Left ventricle myocardium inferior (tissue), 1 donor: ENCODE data around the gene XPO1. TPM values are rescaled to one million over a fixed set of nuclear protein-coding genes. Genes with fewer than 3 reads are reported as not detected.
A peak's percentile ranks its signal among the peaks of the same experiment; 100 is the strongest.
"Not testable (repeated sequence)": the region's sequence is repeated elsewhere in the genome, so short reads cannot be mapped to it uniquely, and the experiment has no call there.

Source experiments
- DNase-seq: peaks from one replicate; pipeline ENCODE4 v3.0.0-alpha.2; 2020
- H3K27ac ChIP-seq: fragments of 200-600 bp; replicated peaks from 2 replicates; pipeline ENCODE4 v1.8.0; 2021
- H3K27me3 ChIP-seq: fragments of 200-600 bp; 2 replicates; pipeline ENCODE4 v1.8.0; 2021; ENCODE audit warnings: low read depth
- H3K36me3 ChIP-seq: fragments of 200-600 bp; 2 replicates; pipeline ENCODE4 v1.8.0; 2021
- H3K4me1 ChIP-seq: fragments of 200-600 bp; 2 replicates; pipeline ENCODE4 v1.8.0; 2021
- H3K4me3 ChIP-seq: fragments of 200-600 bp; 2 replicates; pipeline ENCODE4 v1.8.0; 2021; ENCODE audit warnings: mild to moderate bottlenecking, moderate library complexity
- H3K9me3 ChIP-seq: fragments of 200-600 bp; replicated peaks from 2 replicates; pipeline ENCODE4 v1.8.0; 2021
- intact Hi-C: fragments of 100-400 bp; cut with micrococcal nuclease; formaldehyde crosslinking; loops from one replicate; pipeline ENCODE4 v1.11.0; 2022
- long read RNA-seq: library from polyadenylated mRNA; unstranded; transcript quantifications from one replicate; pipeline ENCODE4 v2.0.0, GENCODE V29; 2021
- total RNA-seq: library from RNA; stranded (reverse); fragmentation: NEBNext Ultra II Directional; extraction: Animal tissue kit (Norgen Biotek cat#: 25700); gene quantifications from one replicate; pipeline ENCODE4 v1.2.1, GENCODE V29; 2021
- TF ChIP-seq, protein P1 (sequence below): fragments of 200-600 bp; IDR thresholded peaks from 2 replicates; pipeline ENCODE4 v1.8.0; 2021; ENCODE audit warnings: antibody characterized with exemption, mild to moderate bottlenecking, borderline replicate concordance
- donor health status: DM: no; HTN: yes; CAD: no; lungs with severe emphysema.

Gene XPO1, protein sequence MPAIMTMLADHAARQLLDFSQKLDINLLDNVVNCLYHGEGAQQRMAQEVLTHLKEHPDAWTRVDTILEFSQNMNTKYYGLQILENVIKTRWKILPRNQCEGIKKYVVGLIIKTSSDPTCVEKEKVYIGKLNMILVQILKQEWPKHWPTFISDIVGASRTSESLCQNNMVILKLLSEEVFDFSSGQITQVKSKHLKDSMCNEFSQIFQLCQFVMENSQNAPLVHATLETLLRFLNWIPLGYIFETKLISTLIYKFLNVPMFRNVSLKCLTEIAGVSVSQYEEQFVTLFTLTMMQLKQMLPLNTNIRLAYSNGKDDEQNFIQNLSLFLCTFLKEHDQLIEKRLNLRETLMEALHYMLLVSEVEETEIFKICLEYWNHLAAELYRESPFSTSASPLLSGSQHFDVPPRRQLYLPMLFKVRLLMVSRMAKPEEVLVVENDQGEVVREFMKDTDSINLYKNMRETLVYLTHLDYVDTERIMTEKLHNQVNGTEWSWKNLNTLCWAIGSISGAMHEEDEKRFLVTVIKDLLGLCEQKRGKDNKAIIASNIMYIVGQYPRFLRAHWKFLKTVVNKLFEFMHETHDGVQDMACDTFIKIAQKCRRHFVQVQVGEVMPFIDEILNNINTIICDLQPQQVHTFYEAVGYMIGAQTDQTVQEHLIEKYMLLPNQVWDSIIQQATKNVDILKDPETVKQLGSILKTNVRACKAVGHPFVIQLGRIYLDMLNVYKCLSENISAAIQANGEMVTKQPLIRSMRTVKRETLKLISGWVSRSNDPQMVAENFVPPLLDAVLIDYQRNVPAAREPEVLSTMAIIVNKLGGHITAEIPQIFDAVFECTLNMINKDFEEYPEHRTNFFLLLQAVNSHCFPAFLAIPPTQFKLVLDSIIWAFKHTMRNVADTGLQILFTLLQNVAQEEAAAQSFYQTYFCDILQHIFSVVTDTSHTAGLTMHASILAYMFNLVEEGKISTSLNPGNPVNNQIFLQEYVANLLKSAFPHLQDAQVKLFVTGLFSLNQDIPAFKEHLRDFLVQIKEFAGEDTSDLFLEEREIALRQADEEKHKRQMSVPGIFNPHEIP (N-terminal part only)
- total RNA-seq: 68.5 TPM
- long read RNA-seq, full-length matches to known transcripts: 69 of 96 reads
- long read RNA-seq, partial matches to known transcripts: 12 of 96 reads
- long read RNA-seq, other reads (novel, unspliced or antisense): 15 of 96 reads

DNA sequence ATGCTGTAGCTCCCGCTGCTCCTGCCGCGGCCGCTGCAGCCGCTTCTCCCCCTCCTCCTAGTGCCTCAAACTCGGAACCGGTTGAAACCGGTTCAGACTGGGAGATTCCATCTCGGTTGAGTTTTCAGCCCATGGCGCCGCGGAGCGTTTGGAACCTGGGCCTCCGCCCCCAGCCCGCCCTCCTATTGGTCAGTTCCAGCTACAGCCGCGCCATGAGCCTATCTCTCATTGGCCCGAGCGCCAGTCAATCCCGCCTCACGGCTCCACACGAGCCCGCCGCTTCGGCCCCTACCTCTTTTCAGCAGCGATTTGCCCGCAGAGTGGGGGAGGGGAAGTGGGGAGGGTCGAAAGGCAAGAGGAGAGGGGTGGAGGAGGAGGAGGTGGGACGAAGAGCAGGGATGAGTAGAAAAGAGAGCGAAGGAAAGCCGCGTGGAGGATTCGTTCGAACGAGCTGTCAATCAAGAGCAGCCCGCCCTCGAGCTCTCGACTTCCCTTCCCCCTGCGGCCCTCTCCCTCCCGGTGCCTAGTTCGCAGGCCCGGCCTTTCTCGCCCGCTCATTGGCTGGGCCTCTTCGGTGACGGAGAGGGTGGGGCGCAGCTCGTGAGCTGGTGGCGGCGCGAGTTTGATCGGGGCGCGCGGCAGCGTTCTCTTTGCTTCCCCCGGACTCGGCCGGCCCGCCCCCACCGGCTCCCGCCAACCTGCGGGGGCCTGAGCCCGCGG, at the start of gene XPO1:
Gene XPO1, minus strand, starts transcription at position 157 of the 720 bp plus-strand sequence. CDS start 4,459 bp downstream, outside the sequence.
- Histone ChIP-seq H3K9me3 (no peaks in the 10 kb centered on the region), H3K4me1 (peaks cover 39% of the 10 kb centered on the region), H3K27me3 (no peaks in the 10 kb centered on the region), H3K36me3 (no peaks in the 10 kb centered on the region), H3K4me3 (peak within 1 kb of the TSS; percentile 81), H3K27ac (peak within 1 kb of the TSS; percentile 96)
- TF ChIP-seq, protein P1, sequence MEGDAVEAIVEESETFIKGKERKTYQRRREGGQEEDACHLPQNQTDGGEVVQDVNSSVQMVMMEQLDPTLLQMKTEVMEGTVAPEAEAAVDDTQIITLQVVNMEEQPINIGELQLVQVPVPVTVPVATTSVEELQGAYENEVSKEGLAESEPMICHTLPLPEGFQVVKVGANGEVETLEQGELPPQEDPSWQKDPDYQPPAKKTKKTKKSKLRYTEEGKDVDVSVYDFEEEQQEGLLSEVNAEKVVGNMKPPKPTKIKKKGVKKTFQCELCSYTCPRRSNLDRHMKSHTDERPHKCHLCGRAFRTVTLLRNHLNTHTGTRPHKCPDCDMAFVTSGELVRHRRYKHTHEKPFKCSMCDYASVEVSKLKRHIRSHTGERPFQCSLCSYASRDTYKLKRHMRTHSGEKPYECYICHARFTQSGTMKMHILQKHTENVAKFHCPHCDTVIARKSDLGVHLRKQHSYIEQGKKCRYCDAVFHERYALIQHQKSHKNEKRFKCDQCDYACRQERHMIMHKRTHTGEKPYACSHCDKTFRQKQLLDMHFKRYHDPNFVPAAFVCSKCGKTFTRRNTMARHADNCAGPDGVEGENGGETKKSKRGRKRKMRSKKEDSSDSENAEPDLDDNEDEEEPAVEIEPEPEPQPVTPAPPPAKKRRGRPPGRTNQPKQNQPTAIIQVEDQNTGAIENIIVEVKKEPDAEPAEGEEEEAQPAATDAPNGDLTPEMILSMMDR: no peak
- peak; percentile 100 for DNase-seq
- intact Hi-C loops: no loop called here

DNA sequence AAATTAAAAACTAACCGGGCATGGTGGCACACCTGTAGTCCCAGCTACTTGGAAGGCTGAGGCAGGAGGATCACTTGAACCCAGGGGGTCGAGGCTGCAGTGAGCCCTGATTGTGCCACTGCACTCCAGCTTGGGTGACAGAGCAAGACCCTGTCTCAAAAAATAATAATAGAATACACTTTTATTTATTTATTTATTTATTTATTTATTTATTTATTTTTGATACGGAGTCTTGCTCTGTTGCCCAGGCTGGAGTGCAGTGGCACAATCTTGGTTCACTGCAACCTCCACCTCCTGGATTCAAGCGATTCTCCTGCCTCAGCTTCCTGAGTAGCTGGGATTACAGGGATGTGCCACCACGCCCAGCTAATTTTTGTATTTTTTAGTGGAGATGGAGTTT, 48.8 kb upstream of the XPO1 start:
- H3K9me3 ChIP-seq, H3K4me3 ChIP-seq, intact Hi-C loops, DNase-seq, H3K27ac ChIP-seq, H3K36me3 ChIP-seq, H3K4me1 ChIP-seq, H3K27me3 ChIP-seq: not testable (repeated sequence)

DNA sequence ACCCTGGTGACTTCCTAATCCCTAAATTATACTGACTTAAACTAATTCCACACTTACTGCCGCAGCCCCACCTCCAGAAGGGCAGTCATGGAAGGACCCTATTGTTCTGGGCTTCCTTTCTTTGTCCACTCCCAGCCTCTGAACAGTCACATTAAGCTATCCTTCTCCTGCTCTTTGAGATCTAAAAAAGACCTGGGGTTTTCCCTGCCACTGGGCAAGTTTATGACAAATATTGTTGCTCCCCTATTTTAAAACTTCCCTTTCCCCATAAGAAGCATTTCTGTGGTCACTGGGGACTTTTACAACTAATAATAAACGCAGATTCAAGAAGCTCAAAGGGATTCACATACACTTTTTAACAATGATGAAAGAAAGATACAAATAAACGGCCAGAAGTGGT, 47.2 kb upstream of the XPO1 start:
- no peak for DNase-seq
- intact Hi-C loops: no loop called here
- H3K27me3 ChIP-seq: no peaks in the 10 kb centered on the region
- TF ChIP-seq, protein P1: no peak
- no peak overlapping the region for H3K4me3 ChIP-seq
- H3K36me3 ChIP-seq: no peaks in the 10 kb centered on the region
- no peaks in the 10 kb centered on the region for H3K9me3 ChIP-seq
- no peaks in the 10 kb centered on the region for H3K4me1 ChIP-seq
- peak overlapping the region; percentile 70 for H3K27ac ChIP-seq

DNA sequence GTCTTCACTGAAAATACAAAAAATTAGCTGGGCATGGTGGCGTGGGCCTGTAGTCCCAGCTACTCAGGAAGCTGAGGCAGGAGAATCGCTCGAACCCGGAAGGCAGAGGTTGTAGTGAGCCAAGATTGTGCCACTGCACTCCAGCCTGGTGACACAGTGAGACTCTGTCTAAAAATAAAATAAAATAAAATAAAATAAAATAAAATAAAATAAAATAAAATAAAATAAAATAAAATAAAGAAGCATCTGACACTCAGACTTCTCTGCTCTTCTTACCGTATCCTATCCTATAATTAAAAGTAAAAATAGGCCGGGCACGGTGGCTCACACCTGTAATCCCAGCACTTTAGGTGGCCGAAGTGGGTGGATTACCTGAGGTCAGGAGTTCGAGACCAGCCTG, 46.2 kb upstream of the XPO1 start:
- H3K27ac ChIP-seq, intact Hi-C loops, H3K4me1 ChIP-seq, H3K9me3 ChIP-seq, H3K4me3 ChIP-seq, DNase-seq, H3K27me3 ChIP-seq, H3K36me3 ChIP-seq: not testable (repeated sequence)

DNA sequence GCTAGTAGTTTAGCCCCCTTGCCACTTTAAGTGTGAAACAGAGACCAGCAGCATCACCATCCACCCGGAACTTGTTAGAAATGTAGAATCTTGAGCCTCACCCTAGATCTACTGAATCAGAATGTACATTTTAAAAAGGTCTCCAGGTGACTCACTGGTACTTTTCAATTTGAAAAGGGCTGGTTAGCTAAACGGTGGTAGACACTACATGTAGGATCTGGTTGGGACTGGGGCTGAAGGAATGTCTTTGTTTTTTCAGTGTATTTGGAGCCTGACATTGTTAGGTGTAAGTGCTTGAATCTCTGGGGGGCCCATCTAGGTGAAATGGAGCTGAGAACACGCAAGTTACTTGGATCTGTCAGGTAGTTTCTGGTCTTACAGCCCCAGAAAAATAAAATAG, 44.0 kb upstream of the XPO1 start:
- DNase-seq: no peak
- H3K4me1 ChIP-seq: no peaks in the 10 kb centered on the region
- no peaks in the 10 kb centered on the region for H3K36me3 ChIP-seq
- no peaks in the 10 kb centered on the region for H3K27me3 ChIP-seq
- intact Hi-C loops: no loop called here
- H3K4me3 ChIP-seq: no peak overlapping the region
- no peak overlapping the region for H3K27ac ChIP-seq
- TF ChIP-seq, protein P1: no peak
- H3K9me3 ChIP-seq: no peaks in the 10 kb centered on the region

DNA sequence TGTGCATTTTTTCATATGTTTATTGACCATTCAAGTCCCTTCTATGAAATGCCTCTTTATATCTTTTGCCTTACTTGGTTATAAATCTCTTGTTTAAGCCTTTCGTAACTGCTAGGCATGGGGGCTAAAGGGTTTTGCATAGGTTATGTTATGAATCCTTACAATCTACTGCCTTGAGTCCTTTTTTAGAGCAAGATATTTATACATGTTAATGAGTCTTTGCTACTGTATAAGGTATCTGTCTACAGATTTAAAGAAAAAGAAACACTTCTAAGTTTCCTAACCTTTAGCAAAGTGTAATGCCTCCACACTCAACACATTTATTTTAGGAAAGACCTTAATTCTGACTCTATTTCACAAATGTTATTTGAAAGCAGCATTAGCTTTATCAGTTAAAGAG, 43.6 kb upstream of the XPO1 start:
- TF ChIP-seq, protein P1: no peak
- intact Hi-C loops: no loop called here
- no peaks in the 10 kb centered on the region for H3K36me3 ChIP-seq
- H3K27me3 ChIP-seq: no peaks in the 10 kb centered on the region
- H3K4me1 ChIP-seq: no peaks in the 10 kb centered on the region
- no peak overlapping the region for H3K4me3 ChIP-seq
- H3K9me3 ChIP-seq: no peaks in the 10 kb centered on the region
- DNase-seq: no peak
- H3K27ac ChIP-seq: no peak overlapping the region
